ENCODE results near the gene TBL1X. TPM values are rescaled to one million over a fixed set of nuclear protein-coding genes. Genes with fewer than 3 reads are reported as not detected.

The TBL1X gene
- total and polyA plus RNA-seq, 2 of the 4 experiments (the other 2 are of a cell fraction) = 16.2 to 20.8 TPM

- Histone ChIP-seq H3K4me2 (ENCODE audit: low read depth, low read length) (no peak overlapping the region), H3K18ac (ENCODE audit: low read depth, low read length) (no peak overlapping the region), H3K9me1 (ENCODE audit: insufficient read depth, low read length) (peaks cover 6% of the 10 kb centered on the region), H2BK20ac (ENCODE audit: low read depth, low read length) (no peak overlapping the region), H3K9me3 (ENCODE audit: control insufficient read depth, insufficient read depth, low read length) (no peaks in the 10 kb centered on the region; the same call in 1 of the 2 replicates), H4K8ac (ENCODE audit: low read depth in 2 of 2, low read length in 2 of 2) (no peak overlapping the region), H2AK9ac (replicated peaks; ENCODE audit: low read depth, low read length, poor library complexity) (no peak overlapping the region), H4K5ac (ENCODE audit: low read depth, low read length) (no peak overlapping the region), H3K14ac (replicated peaks; ENCODE audit: low read depth, low read length) (no peak overlapping the region), H2BK5ac (ENCODE audit: low read depth, low read length, poor library complexity, severe bottlenecking) (no peak overlapping the region), H4K20me1 (ENCODE audit: insufficient read depth, low read length) (peaks cover 5% of the 10 kb centered on the region; the same call in 1 of the 2 replicates), H4K91ac (ENCODE audit: insufficient read depth, low read depth, low read length) (no peak overlapping the region), H3K27me3 (ENCODE audit: control insufficient read depth, insufficient read depth, low read length) (no peaks in the 10 kb centered on the region), H3K9ac (ENCODE audit: low read depth, low read length) (no peak overlapping the region), H2AFZ (replicated peaks; ENCODE audit: low read length, poor library complexity) (no peak overlapping the region), H3K36me3 (ENCODE audit: control insufficient read depth, insufficient read depth, low read length) (no peaks in the 10 kb centered on the region), H3K79me1 (ENCODE audit: low read depth in 1 of 2, low read length in 2 of 2) (peaks cover 25 to 49% of the 10 kb centered on the region in 2 experiments), H3K23ac (ENCODE audit: low read depth, low read length) (no peak overlapping the region), H2BK120ac (ENCODE audit: low read depth, low read length) (no peak overlapping the region), H3K27ac (ENCODE audit: insufficient read depth, low read length) (no peak overlapping the region), H3K56ac (ENCODE audit: extremely low read depth, insufficient read depth, low read length) (no peak overlapping the region), H2AK5ac (ENCODE audit: low read depth, low read length) (no peak overlapping the region), H2BK15ac (ENCODE audit: low read depth, low read length) (no peak overlapping the region), H3K4me1 (ENCODE audit: control insufficient read depth, insufficient read depth, low read length) (peaks cover 2% of the 10 kb centered on the region; the same call in 1 of the 2 replicates), H3K4ac (ENCODE audit: low read depth, low read length) (no peak overlapping the region), H3K4me3 (ENCODE audit: insufficient read depth, low read depth, low read length) (no peak overlapping the region)
- WGBS, 2 experiments (ENCODE audit: extremely low coverage in 2 of 2, insufficient read length in 1 of 2) = no CpG with 5 or more reads among the region's 1 CpG
- in situ Hi-C loops (cut with MboI; ENCODE audit: low sequenced_read_pairs) = no loop called here
- DNase-seq = peak; percentile 84
- BruUV-seq (replicated peaks) = no TSS peak
- peak; percentile 42 for ATAC-seq (ENCODE audit: low read depth)
- ChIA-PET POLR2A (ENCODE audit: unreplicated experiment) (interaction anchor here (0.6 kb wide), 1 partner anchor 806 kb away, joined by 10 read pairs; no protein-coding TSS in a partner anchor), CTCF (no interaction called here)
- TF ChIP-seq MAZ (IDR thresholded peaks at IDR 0.05; ENCODE audit: borderline replicate concordance, low read depth, low read length) (no peak), CEBPB (IDR thresholded peaks at IDR 0.05; ENCODE audit: low read depth, low read length) (no peak), RCOR1 (IDR thresholded peaks at IDR 0.05; ENCODE audit: insufficient replicate concordance, low read length) (peak; percentile 58), USF2 (IDR thresholded peaks at IDR 0.05; ENCODE audit: low read depth, low read length) (no peak)
- dilution Hi-C loops (cut with HindIII; ENCODE audit: low sequenced_read_pairs, unreplicated experiment) = no loop called here
- intact Hi-C loops (cut with micrococcal nuclease) = no loop called here
These were observed 149.2 kb downstream of the TBL1X start for GRCh38 chrX:9614016-9614415.

Data from IMR-90 (cell line).